ENCODE results near the gene MAML3.

MAML3 gene

DNA sequence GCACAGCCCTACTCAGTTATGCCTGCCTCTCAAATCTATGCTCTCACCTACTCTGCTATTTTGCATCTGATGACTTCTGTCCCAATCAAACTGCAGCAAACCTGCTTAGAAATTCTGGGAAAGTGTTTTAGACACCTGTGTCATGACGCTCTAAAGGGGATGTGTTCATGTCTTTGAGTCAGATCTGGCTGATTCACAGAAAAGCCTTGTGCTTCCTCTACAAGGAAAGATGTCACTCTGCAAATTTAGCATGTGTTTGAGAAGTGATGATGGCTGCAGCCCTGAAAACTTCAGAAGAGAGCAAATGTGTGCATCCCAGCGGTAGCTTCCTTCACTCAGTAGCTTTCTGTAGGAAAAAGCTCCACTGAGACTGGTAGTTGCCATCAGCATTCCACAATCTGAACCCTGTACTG, 253.0 kb downstream of the MAML3 start:
- no peak for DNase-seq (ENCODE audit: low read depth in 2 of 2)

DNA sequence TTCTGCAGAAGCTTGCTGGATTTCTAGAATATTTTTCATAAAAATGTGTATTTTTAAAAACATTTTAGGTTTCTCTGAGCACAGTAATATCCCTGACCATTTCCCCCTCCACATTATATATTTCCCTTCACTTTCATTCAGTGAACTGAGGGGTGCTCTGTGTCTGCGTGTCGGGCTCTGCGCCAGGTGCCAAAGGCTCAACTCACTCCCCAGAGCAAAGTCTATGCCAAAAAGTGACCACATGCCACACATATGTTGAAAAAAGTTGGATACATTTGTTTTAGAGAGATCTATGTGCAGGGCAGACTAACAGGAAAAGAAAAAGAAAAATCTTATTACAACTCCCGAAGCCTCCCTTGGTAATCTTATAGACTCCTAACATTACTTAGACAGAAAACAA, 254.6 kb downstream of the MAML3 start:
- no peak for DNase-seq (ENCODE audit: low read depth in 2 of 2)

DNA sequence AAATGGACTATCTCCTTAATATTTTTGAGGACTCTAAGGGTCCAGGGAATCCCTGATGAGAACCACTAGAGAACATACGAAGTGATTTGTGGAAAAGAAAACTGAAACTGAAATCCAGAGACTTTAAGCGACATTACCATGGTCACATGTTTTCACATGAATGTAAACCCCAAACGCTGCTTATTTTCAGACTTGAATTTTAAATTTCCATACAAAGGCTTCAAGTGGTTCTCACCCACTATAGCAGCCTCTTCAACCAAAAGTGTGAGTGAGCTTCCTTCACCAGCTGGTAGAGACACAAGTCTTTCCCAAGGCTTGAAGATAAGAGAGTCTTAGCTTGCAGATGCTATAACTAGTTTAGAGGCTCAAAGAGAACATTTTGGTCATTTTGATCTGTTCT, 255.7 kb downstream of the MAML3 start:
- DNase-seq (ENCODE audit: low read depth in 2 of 2) = no peak

DNA sequence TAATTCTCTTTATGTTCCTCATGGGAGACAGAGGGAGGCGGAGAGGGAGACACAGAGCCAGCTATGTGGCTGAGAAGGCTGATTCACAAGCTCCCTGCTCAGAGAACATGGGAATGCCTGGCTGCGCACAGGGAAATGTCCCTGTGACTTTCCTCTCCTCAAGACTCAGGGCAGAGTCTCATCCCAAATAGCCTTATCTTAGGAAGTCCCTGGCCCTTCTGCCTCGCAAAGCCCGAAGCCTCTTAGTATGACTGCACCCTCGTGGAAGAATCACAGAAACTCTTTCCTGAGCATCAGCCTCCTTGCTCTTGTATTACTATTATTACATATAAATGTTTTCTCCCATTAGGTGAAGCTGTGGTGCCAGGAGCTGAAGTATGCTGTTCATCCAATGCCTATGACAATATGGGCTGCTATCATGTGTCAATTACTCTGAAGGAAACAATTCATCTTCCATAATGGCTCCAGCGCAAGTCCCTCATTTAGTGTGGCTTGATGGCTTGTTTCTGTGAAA, 257.8 kb downstream of the MAML3 start:
- DNase-seq (ENCODE audit: low read depth in 2 of 2) = no peak

DNA sequence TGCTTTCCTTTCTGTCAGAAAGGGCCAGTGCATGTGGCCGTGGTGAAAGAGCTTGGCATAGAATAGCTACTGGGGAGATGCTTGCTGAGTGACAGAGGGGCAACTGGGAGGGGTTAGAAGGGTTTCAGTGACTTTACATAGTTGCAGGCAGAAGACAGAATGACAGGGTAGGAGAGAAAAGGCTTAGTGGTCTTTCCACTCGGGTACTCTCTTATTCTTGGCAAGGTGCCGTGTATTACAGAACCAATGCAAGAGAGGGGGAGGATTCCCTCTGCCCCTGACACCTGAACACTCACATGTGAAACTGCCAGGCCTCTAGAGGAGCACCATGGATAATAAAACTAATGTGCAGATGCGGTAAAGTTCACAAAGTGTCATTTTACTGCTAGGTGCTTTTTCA, 260.2 kb downstream of the MAML3 start:
- DNase-seq (ENCODE audit: low read depth in 2 of 2) = no peak

DNA sequence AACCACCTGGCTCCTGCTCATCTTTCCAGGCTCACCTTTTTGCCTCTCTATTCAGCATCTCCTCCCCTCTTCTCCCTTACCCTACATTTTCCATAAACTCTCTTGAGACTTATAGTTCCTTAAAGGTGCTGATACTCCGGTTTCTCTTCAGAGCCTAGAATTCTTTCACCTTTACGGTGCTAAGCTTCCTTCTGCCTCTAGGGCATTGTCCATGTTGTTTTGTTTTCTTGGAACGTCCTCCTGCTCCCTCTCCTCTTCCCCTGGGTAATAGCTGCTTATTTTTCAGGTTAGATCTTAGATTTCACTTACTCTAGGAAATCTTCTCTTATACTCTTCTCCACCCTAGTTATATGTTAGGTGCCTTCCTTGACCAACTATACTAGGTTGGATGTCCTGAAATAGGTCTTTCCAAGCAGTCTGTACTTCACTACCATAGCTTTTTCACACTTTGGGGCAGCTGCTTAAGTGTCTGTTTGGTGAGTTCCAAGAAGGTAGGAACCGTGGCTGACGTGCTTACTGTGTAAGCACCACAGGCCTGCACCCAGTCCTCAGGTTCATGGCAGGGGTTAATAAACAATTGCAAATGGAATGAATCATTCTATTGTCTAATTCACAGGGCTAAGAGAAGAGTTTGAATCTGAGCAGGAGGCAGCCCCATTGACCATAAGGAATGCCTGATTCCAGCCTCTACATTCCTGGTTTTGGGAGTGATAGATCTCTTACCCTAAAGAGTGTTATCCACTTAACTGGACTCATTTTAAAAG, 260.8 kb downstream of the MAML3 start:
- DNase-seq (ENCODE audit: low read depth in 2 of 2) = no peak

DNA sequence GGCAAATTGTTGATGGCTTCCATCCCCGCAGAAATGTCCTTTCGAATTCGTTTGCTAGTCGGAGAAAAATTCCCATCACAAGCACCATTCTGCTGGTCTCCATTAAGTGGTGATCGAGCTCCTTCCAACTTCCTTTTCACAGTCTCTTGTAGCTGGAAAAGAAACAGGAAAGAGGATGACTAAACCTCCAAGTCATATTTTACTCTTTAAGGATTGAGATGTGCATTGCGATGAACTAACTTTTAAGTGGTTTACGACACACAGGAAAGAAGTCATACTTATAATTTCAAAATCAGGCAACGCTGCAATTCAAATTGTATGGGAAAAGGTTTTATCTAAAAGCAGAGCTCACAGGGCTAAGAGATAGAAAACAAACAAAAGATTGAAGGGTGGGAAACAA, 263.2 kb downstream of the MAML3 start:
- no peak for DNase-seq (ENCODE audit: low read depth in 2 of 2)

DNA sequence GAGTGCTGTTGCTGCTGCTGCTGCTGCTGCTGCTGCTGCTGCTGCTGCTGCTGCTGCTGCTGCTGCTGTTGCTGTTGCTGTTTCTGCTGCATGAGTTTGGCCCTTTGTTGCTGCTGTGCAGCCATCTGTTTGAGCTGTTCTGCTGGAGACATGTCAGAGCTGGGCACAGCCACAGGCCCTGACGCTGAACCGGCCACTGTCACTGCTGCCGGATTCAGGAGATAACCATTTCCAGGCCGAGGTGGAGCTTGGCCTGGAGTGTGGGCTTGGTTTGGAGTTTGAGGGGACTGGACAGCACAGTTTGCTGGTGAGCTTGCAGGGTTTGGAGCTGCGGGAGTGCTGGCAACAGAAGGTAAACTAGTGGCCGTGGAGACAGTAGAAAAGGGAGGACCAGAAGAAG, 264.1 kb downstream of the MAML3 start:
- DNase-seq (ENCODE audit: low read depth in 2 of 2) = no peak

DNA sequence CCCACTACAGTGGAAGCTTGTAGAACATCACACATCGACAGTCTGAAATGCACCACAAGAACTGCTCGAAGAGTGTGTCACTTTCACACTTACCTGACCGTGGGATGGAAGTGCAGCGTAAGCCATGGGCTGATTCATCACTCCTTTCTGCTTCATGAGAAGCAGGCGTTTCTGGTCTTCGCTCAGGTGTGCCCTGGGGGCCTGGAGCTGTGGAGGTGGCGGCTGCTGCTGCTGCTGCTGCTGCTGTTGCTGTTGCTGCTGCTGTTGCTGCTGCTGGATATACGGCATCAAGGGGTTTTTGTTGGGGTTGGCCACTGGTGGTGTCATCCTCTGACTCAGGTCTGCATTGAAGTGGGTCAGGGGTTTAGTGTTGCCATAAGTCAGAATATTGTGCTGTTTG, 264.7 kb downstream of the MAML3 start:
- DNase-seq (ENCODE audit: low read depth in 2 of 2) = no peak

DNA sequence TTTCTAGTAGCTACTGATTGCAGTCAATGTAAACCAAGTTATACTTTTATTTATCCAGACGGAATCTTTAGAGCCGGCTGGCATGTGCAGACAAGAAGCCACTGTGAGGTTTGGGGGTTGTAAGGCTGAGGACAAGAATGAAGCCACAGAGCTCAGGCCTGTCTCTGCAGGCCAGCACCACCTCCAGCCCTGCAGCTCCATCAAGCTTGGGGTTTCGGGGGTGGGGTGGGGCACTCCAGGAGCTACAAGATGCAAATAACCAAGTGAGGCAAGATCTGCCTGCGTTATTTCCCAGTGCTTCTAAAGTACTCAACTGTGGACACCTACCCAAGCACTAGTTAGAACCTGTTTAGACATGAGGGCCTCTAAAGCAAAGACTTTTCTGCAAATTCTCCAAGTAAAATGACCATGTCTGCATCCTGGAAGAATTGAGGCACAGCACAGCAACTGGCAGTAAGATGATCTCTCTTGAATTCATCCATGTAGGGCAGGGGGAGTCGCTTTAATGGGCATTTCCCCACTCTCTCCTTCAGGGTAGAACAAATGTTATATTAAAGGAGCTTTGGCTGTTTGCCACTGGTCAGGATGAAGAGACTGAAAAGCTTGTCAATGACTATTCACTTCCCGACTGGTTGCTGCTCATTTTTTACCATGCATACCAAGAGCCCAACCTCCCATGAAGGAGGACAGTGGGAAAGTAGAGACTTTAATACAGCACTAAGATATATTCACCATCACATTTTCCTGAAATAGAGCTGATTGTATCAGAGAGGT, 265.8 kb downstream of the MAML3 start:
- DNase-seq (ENCODE audit: low read depth in 2 of 2) = no peak

DNA sequence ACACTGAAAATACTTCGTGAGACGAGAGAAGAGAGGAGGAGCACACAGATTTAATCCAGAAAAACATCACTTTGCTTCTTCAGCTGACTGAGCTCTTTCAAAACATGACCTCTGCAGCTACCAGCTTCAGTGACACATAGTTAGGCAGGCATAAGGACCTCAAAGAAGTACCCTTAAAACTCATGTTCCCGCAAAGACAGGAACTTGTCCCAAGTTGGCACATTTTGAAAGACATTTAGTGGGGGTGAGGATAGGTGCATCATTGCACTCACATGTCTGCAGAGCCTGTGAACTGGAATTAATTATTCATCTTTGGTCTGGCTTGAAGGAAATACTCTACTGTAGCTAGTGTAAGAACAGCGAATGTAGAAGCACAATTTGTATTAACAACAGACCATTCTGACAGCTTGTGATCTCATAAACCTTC, 266.6 kb downstream of the MAML3 start:
- DNase-seq (ENCODE audit: low read depth in 2 of 2) = no peak

DNA sequence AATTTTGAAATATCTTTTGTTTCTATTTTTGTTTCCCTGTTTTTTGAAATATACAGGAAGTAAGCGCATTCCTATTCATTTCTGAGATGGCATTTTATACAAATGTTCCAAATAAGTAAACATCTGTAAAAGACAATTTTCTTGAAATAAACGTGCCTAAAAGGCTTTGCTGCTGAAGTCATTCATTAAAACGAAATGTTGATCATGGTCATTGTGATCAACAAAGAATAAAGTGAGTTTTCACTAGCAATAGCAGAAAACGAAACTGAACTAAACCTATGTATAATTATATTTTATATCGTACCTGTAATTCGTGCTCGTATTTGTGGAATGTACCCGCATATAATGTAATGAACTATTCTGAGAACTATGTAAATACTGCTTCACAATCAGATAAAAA, 267.2 kb downstream of the MAML3 start:
- no peak for DNase-seq (ENCODE audit: low read depth in 2 of 2)

DNA sequence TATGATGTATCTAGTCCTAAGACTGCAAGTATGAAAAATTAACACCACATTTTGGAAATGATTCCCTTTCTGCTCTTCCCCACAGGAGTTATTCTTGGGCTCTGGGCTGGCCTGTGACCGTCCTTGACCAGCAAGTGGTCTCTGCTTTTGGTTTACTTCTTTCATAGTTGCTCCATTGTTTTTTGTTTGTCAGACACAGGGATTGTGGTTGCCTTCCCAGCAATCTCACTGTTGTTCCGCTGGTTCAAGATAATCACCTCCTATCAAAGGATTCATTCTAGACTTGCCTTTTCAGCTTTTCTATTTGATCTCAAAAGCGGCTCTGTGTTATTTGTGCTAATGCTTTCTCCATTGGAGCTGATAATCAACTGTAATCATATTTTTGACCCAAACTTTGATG, 269.5 kb downstream of the MAML3 start:
- no peak for DNase-seq (ENCODE audit: low read depth in 2 of 2)

DNA sequence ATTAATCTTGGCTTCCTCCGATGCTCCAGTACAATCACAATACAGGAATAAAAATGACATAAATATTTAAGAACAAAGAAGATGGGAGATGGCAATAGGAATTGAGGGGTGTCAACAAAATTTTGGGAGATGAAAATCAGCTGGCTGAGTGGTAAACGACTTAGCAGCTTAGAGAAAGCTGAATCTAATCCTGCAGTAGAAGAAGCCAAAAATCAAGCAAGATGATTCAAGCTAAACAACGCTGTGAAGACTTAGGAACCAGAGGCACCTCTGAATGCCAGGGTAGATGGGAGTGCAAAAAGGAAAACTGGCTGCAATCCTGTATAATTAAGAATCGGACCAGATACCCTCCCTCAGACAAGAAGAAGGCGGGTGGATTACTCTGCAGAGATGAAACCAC, 273.1 kb downstream of the MAML3 start:
- no peak for DNase-seq (ENCODE audit: low read depth in 2 of 2)

DNA sequence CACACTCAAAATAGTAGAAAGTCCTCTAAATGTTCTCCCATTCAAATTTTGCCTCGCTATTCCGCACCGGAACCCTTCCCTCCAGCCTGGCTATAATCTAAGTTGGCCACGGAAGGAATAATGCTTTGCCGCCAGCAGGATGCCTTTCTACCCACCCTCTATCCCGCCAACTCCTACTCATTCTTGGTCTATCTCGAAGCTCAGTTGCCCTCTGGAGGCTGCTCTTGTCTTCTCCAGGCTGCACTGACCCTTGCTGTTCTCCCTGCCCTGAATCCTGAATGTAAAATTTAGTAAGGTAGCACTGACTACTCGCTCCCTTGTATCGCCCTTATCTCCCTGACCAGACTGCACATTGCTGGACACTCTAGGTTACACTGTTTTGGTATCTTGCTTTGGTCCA, 275.9 kb downstream of the MAML3 start:
- no peak for DNase-seq (ENCODE audit: low read depth in 2 of 2)

DNA sequence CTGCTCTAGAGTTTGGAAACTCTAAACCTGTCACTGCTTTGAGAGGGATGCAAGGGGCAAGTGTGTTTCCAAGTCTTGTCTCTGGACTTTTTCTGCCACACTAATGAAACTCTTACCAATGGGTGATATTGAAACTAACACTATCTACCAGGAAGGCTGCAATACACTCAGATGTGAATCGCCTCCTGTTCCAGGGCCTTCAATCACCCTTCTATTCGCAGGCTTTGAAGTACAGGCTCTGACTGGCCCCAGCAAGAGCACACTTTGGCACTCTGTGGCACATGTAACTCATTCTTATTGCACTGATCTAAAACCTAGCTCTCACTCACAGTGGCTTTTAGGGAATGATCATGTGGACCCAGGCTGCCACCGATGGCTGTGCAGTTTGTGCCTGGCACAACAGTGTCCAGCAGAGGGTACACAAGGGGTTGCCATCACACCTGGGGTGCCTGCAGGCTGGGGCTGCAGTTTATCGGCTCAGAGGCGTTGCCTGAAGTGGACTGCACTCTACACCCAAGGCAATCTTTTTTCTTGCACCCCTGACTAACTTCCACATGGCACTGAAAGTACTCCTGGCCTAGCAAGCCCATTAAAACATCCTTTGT, 277.5 kb downstream of the MAML3 start:
- no peak for DNase-seq (ENCODE audit: low read depth in 2 of 2)

DNA sequence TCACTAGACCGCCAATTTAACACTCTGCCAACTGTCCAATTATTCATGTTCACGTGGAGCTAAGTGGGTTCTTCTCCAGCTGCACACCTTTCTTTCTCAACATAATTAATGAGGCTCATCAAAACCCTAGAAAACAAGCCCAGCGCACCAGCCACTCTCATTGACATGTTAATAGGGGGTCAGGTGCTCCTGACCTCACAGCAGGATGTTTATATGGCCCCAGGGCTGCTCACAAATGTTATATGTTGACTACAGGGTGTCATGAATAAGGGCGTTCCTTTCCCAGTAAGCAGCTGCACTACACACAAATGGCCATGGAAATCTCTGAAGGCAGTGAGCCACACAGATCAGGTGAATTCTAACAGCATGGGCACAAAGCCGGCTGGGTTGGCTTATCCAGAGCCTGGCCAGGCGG, 278.6 kb downstream of the MAML3 start:
- no peak for DNase-seq (ENCODE audit: low read depth in 2 of 2)

DNA sequence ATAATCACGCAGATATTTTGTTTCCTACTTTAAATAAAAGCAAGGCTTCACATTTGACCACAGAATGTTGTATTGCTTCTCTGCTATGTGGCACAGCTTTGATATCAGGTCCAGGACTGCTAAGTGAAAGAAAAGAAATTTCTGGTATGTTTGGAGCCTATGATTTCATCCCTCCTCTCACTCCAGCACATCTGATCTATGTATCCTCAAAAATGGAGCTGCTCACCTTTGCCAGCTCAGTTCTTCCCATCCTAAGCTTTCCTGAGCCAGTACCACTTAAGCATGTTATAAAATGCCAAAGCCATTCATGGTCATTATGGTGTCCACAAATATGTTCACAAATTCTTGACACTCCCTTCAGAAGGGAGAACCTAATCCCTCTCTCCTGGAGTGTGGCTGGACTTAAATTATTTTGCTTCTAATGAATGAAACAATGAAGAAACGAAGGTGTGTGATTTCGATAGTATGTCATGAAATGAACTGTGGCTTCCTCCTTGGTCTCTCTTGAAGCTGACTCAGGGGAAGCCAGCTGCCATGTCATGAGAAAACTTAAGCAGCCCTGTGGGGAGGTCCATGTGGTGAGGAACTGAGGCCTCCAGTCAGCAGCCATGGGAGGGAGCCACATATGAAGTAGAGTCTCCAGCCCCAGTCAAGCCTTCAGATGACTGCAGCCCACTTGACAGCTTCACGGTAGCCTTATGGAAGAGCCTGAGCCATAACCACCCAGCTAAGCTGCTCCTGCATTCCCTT, 280.7 kb downstream of the MAML3 start:
- DNase-seq (ENCODE audit: low read depth in 2 of 2) = no peak

DNA sequence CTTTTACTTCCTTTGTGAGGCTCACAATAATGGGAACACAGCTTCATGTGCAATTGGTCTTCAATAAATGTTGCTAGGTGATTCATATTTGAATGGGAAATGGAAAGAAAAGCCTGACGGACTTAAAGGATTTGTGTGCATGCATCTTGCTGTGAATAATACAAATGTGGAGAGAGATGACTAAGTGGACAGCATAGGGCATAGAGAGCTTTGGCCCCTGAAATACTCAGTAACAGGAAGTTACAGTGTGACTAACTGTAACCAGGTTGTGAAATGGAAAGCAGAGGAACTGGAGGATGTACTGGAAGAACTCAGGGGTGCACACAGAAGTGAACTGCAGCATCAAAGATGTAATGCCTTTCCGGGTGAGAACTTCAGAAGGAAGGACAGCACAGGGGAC, 281.7 kb downstream of the MAML3 start:
- DNase-seq (ENCODE audit: low read depth in 2 of 2) = no peak

DNA sequence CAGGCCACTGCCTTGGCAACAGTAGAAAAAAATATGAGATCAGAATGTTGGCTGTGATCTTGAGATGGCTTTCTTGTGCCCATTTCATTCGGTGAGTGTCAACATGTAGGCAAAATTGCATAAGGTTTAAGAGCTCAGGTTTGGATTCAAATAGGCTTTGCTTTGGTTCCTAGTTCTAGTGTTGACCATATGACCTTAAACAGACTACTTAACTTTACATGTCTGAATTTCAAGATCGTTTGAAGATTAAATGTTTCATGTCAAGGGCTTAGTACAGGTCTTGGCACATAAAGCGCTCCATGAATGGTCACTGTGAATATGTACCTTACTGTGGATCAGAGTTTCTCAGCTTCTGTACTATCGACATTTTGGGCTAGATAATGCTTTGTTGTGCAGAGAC, 284.2 kb downstream of the MAML3 start:
- no peak for DNase-seq (ENCODE audit: low read depth in 2 of 2)

DNA sequence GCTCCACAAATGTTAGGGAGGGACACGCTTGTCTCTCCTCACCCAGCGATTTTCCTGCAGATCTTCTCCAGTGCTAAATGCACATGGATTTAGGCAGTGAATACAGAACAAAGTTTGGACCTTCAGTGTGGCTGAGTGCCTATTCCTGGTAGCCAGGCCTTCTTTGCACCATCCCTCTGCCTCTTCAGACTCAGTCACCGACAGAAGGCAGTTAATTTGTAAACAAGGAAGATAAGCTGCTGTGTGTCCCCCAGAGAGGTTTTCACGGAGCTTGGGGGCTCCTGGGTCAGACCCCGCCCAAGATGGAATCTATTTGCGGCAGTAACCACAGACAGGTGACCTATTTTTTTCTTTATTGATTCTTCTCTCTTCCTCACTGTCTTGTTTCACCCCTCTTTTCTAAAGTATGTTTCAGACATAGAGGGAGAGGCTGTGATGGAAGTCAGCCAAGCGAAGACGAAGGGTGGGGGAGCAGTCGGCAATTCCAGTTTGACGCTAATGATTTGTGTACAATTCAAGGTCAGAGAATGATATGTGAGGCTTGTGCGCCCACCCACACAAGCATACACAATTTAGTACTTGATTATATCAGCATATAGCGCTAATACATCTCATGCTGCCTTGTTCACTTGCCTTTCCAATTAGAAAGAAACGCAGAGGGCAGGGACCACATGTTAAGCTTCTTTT, 287.6 kb downstream of the MAML3 start:
- DNase-seq (ENCODE audit: low read depth in 2 of 2) = no peak

Measured in stimulated activated CD4-positive, alpha-beta T cell treated with anti-CD3 and anti-CD28 coated beads, Interleukin-12 subunit alpha, Interleukin-12 subunit beta, amount 100 ng/mL, for 24 hours (primary cell).